ENCODE measurements around the gene TMEM14A.

Gene TMEM14A

DNA sequence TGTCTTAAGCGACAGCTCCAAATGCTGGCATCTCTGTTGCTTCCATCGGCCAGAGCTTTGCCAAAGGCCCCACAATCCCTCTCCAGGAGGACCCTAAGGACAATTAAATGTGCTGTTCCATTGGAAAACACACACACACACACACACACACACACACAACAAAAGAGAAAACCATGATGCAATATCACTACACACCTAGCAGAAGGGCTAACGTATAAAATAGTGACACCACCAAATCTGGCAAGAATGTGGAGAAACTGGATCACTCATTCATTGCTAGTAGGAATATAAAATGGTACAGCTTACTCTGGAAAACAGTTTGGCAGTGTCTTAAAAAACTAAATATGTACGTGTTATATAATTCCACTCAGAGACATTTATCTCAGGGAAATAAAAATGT, 13.0 kb upstream of the TMEM14A start:
- Histone ChIP-seq H3K9me3 (ENCODE audit: insufficient read depth, low read depth, low read length) (no peaks in the 10 kb centered on the region), H3K4me1 (ENCODE audit: insufficient read depth, low read length) (no peaks in the 10 kb centered on the region), H3K36me3 (ENCODE audit: insufficient read depth, low read length) (no peaks in the 10 kb centered on the region), H3K27ac (ENCODE audit: low read depth, low read length) (no peak overlapping the region), H3K9ac (ENCODE audit: low read depth, low read length) (no peak overlapping the region), H3K4me3 (ENCODE audit: low read length) (no peak overlapping the region), H3K27me3 (ENCODE audit: insufficient read depth, low read length) (no peaks in the 10 kb centered on the region)
- WGBS = 96% methylated on average over 2 of the region's 4 CpGs

DNA sequence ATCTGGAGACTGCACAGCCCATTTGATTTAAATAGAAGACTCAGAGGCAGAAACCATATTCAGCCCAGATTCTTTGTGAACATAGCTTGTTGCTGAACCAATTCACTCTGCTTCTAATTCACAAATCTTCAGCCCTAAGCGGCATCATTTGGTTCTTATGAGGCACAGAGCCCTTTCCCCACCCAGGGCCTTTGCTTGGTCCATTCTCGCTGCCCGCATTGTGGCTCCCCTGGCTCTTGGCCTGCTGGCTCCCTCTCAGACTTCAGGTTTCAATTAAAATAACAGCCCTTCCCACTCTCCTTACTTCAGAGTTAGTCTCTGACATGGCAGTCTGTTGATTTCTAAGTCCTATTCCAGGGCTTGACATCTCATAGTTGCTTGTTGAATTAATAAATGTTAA, 9.4 kb upstream of the TMEM14A start:
- Histone ChIP-seq H3K9ac (ENCODE audit: low read depth, low read length) (no peak overlapping the region), H3K9me3 (ENCODE audit: insufficient read depth, low read depth, low read length) (no peaks in the 10 kb centered on the region), H3K4me3 (ENCODE audit: low read length) (no peak overlapping the region), H3K27ac (ENCODE audit: low read depth, low read length) (no peak overlapping the region), H3K27me3 (ENCODE audit: insufficient read depth, low read length) (peaks cover 11% of the 10 kb centered on the region), H3K4me1 (ENCODE audit: insufficient read depth, low read length) (peaks cover 10% of the 10 kb centered on the region), H3K36me3 (ENCODE audit: insufficient read depth, low read length) (peaks cover 2% of the 10 kb centered on the region; the same call in 1 of the 2 replicates)
- WGBS = 88% methylated on average over 3 of the region's 3 CpGs

DNA sequence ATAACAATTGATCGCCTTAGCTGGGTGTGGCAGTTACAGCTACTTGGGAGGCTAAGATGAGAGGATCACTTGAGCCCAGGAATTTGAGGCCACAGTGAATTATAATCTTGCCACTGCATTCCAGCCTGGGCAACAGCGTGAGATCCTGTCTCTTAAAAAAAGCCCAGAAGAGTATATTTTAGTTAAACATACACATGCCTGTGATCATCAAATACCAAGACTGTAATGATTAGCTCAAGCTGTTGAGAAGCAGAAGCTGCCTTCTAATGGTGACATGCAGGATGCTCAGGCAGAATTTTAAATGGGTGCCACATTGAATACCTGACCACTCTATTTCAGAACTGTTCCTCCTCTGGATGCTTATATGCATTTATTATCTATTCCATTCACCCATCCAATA, 8.9 kb upstream of the TMEM14A start:
- H3K36me3 ChIP-seq (ENCODE audit: insufficient read depth, low read length) = peaks cover 7% of the 10 kb centered on the region
- whole genome bisulfite sequencing = 91% methylated on average over 2 of the region's 2 CpGs
- peaks cover 10% of the 10 kb centered on the region for H3K4me1 ChIP-seq (ENCODE audit: insufficient read depth, low read length)
- H3K9ac ChIP-seq (ENCODE audit: low read depth, low read length) = no peak overlapping the region
- no peak overlapping the region for H3K4me3 ChIP-seq (ENCODE audit: low read length)
- peaks cover 11% of the 10 kb centered on the region for H3K27me3 ChIP-seq (ENCODE audit: insufficient read depth, low read length)
- H3K27ac ChIP-seq (ENCODE audit: low read depth, low read length) = no peak overlapping the region
- H3K9me3 ChIP-seq (ENCODE audit: insufficient read depth, low read depth, low read length) = no peaks in the 10 kb centered on the region

DNA sequence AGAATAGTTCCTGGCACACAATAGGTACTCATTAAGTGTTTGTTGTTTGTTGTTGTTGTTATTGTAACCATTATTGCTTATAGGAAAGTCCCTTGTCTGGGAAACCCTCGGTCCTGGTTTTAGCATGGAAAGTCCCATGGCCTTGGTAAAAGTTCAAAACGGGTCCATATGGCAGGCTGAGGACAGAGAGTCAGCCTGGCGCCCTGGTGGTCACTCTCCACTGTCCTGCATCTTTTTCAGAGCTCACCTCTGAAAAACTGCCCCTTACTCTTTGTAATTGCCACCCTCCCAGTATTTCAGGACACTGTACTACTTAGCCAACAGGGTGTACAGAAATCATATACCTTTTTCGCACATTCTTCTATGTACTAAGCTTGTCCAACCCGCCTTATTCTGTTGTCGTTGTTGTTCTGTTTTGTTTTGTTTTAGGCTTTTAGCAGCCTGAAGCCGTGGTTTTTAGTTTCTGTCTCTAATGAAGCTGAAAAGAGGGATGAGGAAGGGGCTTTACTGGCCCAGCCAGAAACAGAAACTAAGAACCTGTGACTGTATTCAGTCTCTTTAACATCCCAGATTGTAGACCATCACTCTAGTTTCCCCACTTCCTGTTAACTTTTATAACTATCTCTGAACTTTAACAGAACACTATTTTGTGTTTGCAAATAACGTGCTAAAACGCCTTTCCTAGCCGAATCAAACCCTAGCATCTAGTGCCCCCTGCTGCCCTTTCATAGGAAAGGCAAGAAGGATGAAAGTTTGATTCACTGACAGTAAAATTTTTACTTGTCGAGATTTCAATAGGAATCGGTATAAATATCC, 7.6 kb upstream of the TMEM14A start:
- Histone ChIP-seq H3K27me3 (ENCODE audit: insufficient read depth, low read length) (peaks cover 11% of the 10 kb centered on the region), H3K4me1 (ENCODE audit: insufficient read depth, low read length) (peaks cover 10% of the 10 kb centered on the region), H3K9ac (ENCODE audit: low read depth, low read length) (peak overlapping the region; percentile 73), H3K27ac (ENCODE audit: low read depth, low read length) (no peak overlapping the region; the same call in 1 of the 2 replicates), H3K36me3 (ENCODE audit: insufficient read depth, low read length) (peaks cover 14% of the 10 kb centered on the region), H3K4me3 (ENCODE audit: low read length) (peak overlapping the region; percentile 84), H3K9me3 (ENCODE audit: insufficient read depth, low read depth, low read length) (no peaks in the 10 kb centered on the region)
- WGBS = 31% methylated on average over 12 of the region's 12 CpGs

DNA sequence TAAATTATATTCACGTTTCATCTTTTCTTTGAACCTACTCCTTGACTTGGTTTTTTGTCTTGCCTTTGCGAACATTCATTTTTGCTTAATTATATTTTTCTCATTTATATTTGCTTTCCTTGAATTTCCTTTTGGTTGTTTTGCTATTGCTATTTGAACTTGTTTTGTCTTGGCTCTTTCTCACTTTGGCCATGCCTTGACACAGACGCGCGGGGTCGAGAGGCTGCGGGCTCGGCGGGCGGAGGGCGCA, 7.1 kb upstream of the TMEM14A start:
- H3K9ac ChIP-seq (ENCODE audit: low read depth, low read length) = peak overlapping the region; percentile 73
- WGBS = 0% methylated on average over 10 of the region's 11 CpGs
- H3K4me3 ChIP-seq (ENCODE audit: low read length) = peak overlapping the region; percentile 84
- H3K9me3 ChIP-seq (ENCODE audit: insufficient read depth, low read depth, low read length) = no peaks in the 10 kb centered on the region
- H3K4me1 ChIP-seq (ENCODE audit: insufficient read depth, low read length) = peaks cover 10% of the 10 kb centered on the region
- peaks cover 14% of the 10 kb centered on the region for H3K36me3 ChIP-seq (ENCODE audit: insufficient read depth, low read length)
- H3K27ac ChIP-seq (ENCODE audit: low read depth, low read length) = no peak overlapping the region; the same call in 1 of the 2 replicates
- peaks cover 11% of the 10 kb centered on the region for H3K27me3 ChIP-seq (ENCODE audit: insufficient read depth, low read length)

DNA sequence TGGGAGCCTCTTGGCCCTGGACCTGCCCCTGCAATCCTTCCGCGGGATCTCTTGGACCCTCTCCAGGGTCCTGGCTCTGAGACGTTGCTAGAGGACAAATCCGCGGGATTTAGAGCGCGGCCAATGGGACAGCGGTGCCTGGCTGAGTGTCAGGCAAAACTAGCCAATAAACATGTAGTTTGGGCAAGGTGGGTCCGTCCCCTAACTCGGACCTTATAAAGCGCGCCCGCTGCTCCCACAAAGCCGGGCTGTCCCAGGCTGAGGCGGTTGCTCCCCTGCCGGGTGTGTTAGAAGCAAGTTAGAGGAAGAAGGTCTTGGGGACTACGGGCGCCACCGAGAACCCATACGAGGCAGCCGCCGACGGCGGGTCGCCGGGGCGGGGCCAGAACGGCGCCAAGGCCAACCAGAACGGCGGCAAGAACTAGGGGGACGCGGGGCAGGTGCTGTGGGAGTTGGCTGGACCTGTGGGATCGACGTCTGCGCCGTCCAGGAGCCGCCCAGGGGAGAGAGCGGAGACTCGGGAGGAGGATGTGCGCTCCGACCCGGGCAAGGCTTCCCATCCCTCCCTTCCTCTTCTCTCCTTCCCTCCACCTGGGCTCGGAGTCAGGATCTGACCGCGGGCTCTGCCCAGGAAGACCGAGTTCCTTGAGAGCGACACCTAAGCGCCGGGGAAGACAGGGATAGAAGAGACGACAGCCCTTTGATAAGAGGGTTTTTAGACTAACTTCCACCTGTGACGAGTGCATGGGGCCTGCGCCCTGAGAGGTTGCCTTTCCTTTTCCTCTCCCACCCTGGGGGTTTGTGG, 6.5 kb upstream of the TMEM14A start:
- Histone ChIP-seq H3K4me1 (ENCODE audit: insufficient read depth, low read length) (peaks cover 10% of the 10 kb centered on the region), H3K27ac (ENCODE audit: low read depth, low read length) (no peak overlapping the region), H3K27me3 (ENCODE audit: insufficient read depth, low read length) (peaks cover 11% of the 10 kb centered on the region), H3K9me3 (ENCODE audit: insufficient read depth, low read depth, low read length) (no peaks in the 10 kb centered on the region), H3K9ac (ENCODE audit: low read depth, low read length) (peak overlapping the region; percentile 80), H3K4me3 (ENCODE audit: low read length) (peak overlapping the region; percentile 84), H3K36me3 (ENCODE audit: insufficient read depth, low read length) (peaks cover 14% of the 10 kb centered on the region)
- WGBS = 3% methylated on average over 53 of the region's 53 CpGs

DNA sequence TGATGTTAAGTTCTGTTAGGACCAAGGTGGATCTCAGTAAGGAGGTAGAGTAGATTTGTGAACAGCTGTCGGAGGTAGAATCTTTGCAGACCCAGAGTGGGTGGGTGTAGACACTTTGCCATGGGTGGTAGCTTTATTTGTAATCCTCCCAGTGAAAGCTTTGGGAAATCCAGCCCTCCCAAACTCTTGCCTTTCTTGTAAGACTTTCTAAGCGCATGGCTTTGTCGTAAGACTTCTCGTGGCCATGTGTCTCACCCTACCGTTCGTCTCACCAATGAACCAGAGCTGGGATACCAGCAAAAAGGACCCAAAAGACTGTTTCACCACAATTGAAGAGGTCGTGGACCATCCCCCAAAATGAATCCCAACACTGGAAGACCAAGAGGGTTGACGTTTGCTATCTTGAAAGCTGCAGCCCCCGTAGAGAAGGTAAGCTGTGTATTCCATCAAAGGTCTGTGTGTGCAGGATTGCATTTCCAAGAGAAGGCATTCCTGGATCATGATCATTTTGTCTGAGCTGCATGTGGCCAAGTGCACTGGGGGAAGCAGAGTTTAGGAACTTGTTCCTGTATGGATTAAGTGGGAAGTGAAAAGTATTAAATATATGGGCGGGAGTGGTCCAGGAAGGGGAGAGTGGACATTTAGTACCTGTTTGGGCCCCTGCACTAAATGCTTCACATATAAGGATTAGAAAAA, 5.8 kb upstream of the TMEM14A start:
- 63% methylated on average over 10 of the region's 10 CpGs for WGBS
- Histone ChIP-seq H3K27ac (ENCODE audit: low read depth, low read length) (no peak overlapping the region), H3K27me3 (ENCODE audit: insufficient read depth, low read length) (peaks cover 11% of the 10 kb centered on the region), H3K9me3 (ENCODE audit: insufficient read depth, low read depth, low read length) (no peaks in the 10 kb centered on the region), H3K36me3 (ENCODE audit: insufficient read depth, low read length) (peaks cover 14% of the 10 kb centered on the region), H3K4me3 (ENCODE audit: low read length) (peak overlapping the region; percentile 84), H3K9ac (ENCODE audit: low read depth, low read length) (peak overlapping the region; percentile 80), H3K4me1 (ENCODE audit: insufficient read depth, low read length) (peaks cover 10% of the 10 kb centered on the region)

DNA sequence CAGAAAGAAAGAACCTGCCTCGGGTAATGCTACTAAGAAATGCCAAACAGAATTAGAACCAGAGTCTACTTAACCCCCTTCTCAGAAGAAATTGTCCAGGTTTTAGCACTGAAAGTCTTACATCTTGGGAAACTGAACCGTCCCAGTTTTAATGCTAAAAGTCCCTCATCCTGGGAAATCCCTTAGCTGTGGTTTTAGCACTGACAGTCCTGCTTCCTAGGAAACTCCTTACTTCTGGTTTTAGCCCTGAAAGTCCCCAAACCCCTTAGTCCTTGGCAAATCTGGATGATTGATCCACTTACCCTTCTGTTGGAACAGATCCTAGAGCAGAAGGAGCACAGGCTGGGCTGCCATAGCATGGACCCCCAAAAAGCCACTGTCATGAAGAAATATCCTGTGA, 4.8 kb upstream of the TMEM14A start:
- no peaks in the 10 kb centered on the region for H3K9me3 ChIP-seq (ENCODE audit: insufficient read depth, low read depth, low read length)
- H3K27ac ChIP-seq (ENCODE audit: low read depth, low read length) = no peak overlapping the region
- H3K4me3 ChIP-seq (ENCODE audit: low read length) = peak overlapping the region; percentile 84
- H3K36me3 ChIP-seq (ENCODE audit: insufficient read depth, low read length) = peaks cover 14% of the 10 kb centered on the region
- no peak overlapping the region for H3K9ac ChIP-seq (ENCODE audit: low read depth, low read length)
- H3K27me3 ChIP-seq (ENCODE audit: insufficient read depth, low read length) = peaks cover 11% of the 10 kb centered on the region
- peaks cover 14% of the 10 kb centered on the region for H3K4me1 ChIP-seq (ENCODE audit: insufficient read depth, low read length)
- 90% methylated on average over 2 of the region's 2 CpGs for WGBS

DNA sequence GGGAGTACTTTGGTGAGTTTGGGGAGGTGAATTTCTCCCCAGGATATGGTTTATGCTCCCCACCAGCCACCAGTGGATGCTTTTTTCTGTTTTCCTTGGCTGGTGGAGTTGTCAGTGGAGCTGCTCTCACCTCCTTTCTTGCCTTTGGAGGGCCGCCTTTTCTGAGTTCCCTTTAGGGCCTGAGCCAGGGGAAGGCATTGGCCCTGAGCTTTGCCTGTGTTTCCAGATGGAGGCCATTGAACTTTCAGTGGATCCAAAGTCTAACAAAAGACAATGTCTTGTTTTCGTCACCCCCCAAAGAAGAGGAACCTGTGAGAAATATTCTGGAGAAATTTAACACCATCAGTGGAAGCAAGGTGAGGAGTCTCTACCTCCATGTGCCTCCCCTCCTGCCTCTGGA, 4.4 kb upstream of the TMEM14A start:
- Histone ChIP-seq H3K36me3 (ENCODE audit: insufficient read depth, low read length) (peaks cover 14% of the 10 kb centered on the region), H3K9me3 (ENCODE audit: insufficient read depth, low read depth, low read length) (no peaks in the 10 kb centered on the region), H3K27ac (ENCODE audit: low read depth, low read length) (no peak overlapping the region), H3K27me3 (ENCODE audit: insufficient read depth, low read length) (peaks cover 15% of the 10 kb centered on the region), H3K4me3 (ENCODE audit: low read length) (no peak overlapping the region), H3K9ac (ENCODE audit: low read depth, low read length) (no peak overlapping the region), H3K4me1 (ENCODE audit: insufficient read depth, low read length) (peaks cover 16% of the 10 kb centered on the region)
- 86% methylated on average over 2 of the region's 2 CpGs for WGBS

DNA sequence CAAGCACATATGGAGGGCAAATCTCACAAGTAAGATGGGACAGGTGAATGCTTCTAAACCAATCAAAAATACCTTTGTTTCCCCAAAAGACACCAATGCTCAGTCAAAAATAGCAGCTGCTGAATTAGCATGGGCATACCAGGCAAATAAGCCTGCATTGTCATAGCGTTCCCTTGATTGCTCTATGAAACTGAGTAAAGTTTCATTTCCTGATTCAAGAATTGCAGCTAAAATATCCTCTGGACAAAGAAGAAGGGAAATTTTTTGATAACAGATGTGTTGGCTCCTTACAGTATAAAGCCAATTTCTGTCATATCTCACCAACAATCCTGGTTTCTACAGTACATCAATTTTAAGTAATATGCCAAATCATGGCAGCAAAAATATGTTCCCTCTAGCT, 3.3 kb upstream of the TMEM14A start:
- Histone ChIP-seq H3K4me3 (ENCODE audit: low read length) (no peak overlapping the region), H3K27ac (ENCODE audit: low read depth, low read length) (no peak overlapping the region), H3K27me3 (ENCODE audit: insufficient read depth, low read length) (peaks cover 18% of the 10 kb centered on the region), H3K36me3 (ENCODE audit: insufficient read depth, low read length) (peaks cover 14% of the 10 kb centered on the region), H3K9ac (ENCODE audit: low read depth, low read length) (no peak overlapping the region), H3K9me3 (ENCODE audit: insufficient read depth, low read depth, low read length) (no peaks in the 10 kb centered on the region), H3K4me1 (ENCODE audit: insufficient read depth, low read length) (peaks cover 19% of the 10 kb centered on the region)
- WGBS = 97% methylated on average over 1 of the region's 1 CpG

DNA sequence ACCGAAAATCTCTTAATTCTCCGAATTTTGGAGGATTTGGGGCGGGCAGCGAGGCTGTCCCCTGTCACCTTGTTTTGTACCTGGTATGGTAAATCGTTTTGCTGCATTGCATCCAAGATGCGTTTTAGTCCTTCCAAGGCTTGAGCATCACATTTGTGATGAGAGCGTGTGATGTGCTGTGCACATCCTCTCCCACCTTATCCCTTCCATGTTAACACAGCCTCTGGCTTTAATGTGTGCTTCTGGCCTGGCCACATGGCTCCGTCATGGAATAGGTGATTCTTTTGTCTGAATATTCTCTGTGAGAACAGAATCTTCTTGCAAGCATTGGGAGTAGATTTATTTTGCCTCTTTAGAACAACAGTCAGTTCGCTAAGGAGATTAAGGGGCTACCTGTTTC, 763 bp downstream of the TMEM14A start:
- peaks cover 11% of the 10 kb centered on the region for H3K36me3 ChIP-seq (ENCODE audit: insufficient read depth, low read length)
- no peak overlapping the region for H3K27ac ChIP-seq (ENCODE audit: low read depth, low read length)
- H3K9ac ChIP-seq (ENCODE audit: low read depth, low read length) = no peak overlapping the region
- H3K9me3 ChIP-seq (ENCODE audit: insufficient read depth, low read depth, low read length) = no peaks in the 10 kb centered on the region
- peak overlapping the region; percentile 74 for H3K4me3 ChIP-seq (ENCODE audit: low read length)
- 86% methylated on average over 9 of the region's 9 CpGs for WGBS
- H3K27me3 ChIP-seq (ENCODE audit: insufficient read depth, low read length) = peaks cover 6% of the 10 kb centered on the region
- 0 out of 2 replicates have a peak, but pooled peaks cover 14% of the 10 kb centered on the region for H3K4me1 ChIP-seq (ENCODE audit: insufficient read depth, low read length)

Data from HUES64 (cell line).